ENCODE data around the gene TMEM80.

GRCh38 chr11:747158-748006, 51.8 kb downstream of the TMEM80 start, which contains the start of gene TALDO1:
- TF ChIP-seq GABPA (IDR thresholded peaks at IDR 0.05 in 1 of 2, conservative IDR thresholded peaks at IDR 0.05 in 1 of 2) (no peak), YY1 (IDR thresholded peaks at IDR 0.05) (no peak), RAD21 (IDR thresholded peaks at IDR 0.05) (peak in 1 of 2 donors; percentile 16), RXRA (IDR thresholded peaks at IDR 0.05) (no peak), SP1 (IDR thresholded peaks at IDR 0.05) (no peak), EGR1 (IDR thresholded peaks at IDR 0.05; ENCODE audit: low read depth in 2 of 2) (no peak)
- TF ChIP-seq, protein P1, sequence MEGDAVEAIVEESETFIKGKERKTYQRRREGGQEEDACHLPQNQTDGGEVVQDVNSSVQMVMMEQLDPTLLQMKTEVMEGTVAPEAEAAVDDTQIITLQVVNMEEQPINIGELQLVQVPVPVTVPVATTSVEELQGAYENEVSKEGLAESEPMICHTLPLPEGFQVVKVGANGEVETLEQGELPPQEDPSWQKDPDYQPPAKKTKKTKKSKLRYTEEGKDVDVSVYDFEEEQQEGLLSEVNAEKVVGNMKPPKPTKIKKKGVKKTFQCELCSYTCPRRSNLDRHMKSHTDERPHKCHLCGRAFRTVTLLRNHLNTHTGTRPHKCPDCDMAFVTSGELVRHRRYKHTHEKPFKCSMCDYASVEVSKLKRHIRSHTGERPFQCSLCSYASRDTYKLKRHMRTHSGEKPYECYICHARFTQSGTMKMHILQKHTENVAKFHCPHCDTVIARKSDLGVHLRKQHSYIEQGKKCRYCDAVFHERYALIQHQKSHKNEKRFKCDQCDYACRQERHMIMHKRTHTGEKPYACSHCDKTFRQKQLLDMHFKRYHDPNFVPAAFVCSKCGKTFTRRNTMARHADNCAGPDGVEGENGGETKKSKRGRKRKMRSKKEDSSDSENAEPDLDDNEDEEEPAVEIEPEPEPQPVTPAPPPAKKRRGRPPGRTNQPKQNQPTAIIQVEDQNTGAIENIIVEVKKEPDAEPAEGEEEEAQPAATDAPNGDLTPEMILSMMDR (IDR thresholded peaks at IDR 0.05; ENCODE audit: low read depth, low read length, missing input control) = no peak
- TF ChIP-seq, protein P2, sequence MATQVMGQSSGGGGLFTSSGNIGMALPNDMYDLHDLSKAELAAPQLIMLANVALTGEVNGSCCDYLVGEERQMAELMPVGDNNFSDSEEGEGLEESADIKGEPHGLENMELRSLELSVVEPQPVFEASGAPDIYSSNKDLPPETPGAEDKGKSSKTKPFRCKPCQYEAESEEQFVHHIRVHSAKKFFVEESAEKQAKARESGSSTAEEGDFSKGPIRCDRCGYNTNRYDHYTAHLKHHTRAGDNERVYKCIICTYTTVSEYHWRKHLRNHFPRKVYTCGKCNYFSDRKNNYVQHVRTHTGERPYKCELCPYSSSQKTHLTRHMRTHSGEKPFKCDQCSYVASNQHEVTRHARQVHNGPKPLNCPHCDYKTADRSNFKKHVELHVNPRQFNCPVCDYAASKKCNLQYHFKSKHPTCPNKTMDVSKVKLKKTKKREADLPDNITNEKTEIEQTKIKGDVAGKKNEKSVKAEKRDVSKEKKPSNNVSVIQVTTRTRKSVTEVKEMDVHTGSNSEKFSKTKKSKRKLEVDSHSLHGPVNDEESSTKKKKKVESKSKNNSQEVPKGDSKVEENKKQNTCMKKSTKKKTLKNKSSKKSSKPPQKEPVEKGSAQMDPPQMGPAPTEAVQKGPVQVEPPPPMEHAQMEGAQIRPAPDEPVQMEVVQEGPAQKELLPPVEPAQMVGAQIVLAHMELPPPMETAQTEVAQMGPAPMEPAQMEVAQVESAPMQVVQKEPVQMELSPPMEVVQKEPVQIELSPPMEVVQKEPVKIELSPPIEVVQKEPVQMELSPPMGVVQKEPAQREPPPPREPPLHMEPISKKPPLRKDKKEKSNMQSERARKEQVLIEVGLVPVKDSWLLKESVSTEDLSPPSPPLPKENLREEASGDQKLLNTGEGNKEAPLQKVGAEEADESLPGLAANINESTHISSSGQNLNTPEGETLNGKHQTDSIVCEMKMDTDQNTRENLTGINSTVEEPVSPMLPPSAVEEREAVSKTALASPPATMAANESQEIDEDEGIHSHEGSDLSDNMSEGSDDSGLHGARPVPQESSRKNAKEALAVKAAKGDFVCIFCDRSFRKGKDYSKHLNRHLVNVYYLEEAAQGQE (IDR thresholded peaks at IDR 0.05) = no peak

Measured in liver (tissue), 3 donors.